H1 (cell line): Measurements from ENCODE around the gene RPS6KA4. TPM values are rescaled to one million over a fixed set of nuclear protein-coding genes. Genes with fewer than 3 reads are reported as not detected.

Source experiments
- BACH1 ChIP-seq: IDR thresholded peaks from 2 replicates; pipeline ENCODE4 v1.6.1; 2012; ENCODE audit warnings: low read length, improper control_type of control experiment
- SIN3A ChIP-seq, 2 experiments: IDR thresholded peaks in 1 of 2; conservative IDR thresholded peaks in 1 of 2; 2 replicates each; pipeline ENCODE4 v1.6.1; 2011 to 2012; ENCODE audit warnings: low read length in 2 of 2, improper control_type of control experiment in 1 of 2, low read depth in 1 of 2, mild to moderate bottlenecking in 1 of 2
- SUZ12 ChIP-seq: fragments of 200-600 bp; sonication (generic); IDR thresholded peaks from 2 replicates; pipeline ENCODE4 v1.6.1; 2012; ENCODE audit warnings: mild to moderate bottlenecking, inconsistent platforms, low read length, moderate library complexity, mixed read lengths
- polyA plus RNA-seq, 7 experiments: library from polyadenylated mRNA; depleted of rRNA in 3 of 7; stranded (reverse) in 5 of 7; unstranded in 2 of 7; fragments of >200 nt in 5 of 7; fragments of 200-250 nt in 2 of 7; gene quantifications; 1 replicate in 5 of 7; 2 replicates in 1 of 7; 4 replicates in 1 of 7; pipeline versions ENCODE4 v1.2.1 to v1.2.3, GENCODE V29; 2011 to 2013; ENCODE audit warnings: missing spikeins in 2 of 7, mixed read lengths in 2 of 7
- total RNA-seq: library from RNA; stranded (reverse); fragmentation: NEBNext Ultra II Directional; extraction: Animal tissue kit (Norgen Biotek cat#: 25700); gene quantifications from 2 replicates; pipeline ENCODE4 v1.2.1, GENCODE V29; 2021

The RPS6KA4 gene
- total and polyA plus RNA-seq, 2 of the 8 experiments (the other 6 are each of a cell fraction or from before 2014, with no cell fraction given): 8.2 to 12.6 TPM

GRCh38 chr11:64339754-64340408 is 19.1 kb upstream of the RPS6KA4 start, which contains the start of gene CCDC88B (continued):
- no peak for TF ChIP-seq BACH1
- no peak for TF ChIP-seq SIN3A (conservative IDR thresholded peaks at IDR 0.05 in 1 of 2, IDR thresholded peaks at IDR 0.05 in 1 of 2; ENCODE audit: low read depth in 1 of 2, low read length in 2 of 2)
- no peak for TF ChIP-seq SUZ12
